Left ventricle myocardium inferior (tissue), 1 donor: ENCODE data around the gene SLC36A3. TPM values are rescaled to one million over a fixed set of nuclear protein-coding genes. Genes with fewer than 3 reads are reported as not detected.

Experiments
- DNase-seq: peaks from one replicate; pipeline ENCODE4 v3.0.0-alpha.2; 2020
- H3K27ac ChIP-seq: fragments of 200-600 bp; replicated peaks from 2 replicates; pipeline ENCODE4 v1.8.0; 2021
- H3K27me3 ChIP-seq: fragments of 200-600 bp; 2 replicates; pipeline ENCODE4 v1.8.0; 2021; ENCODE audit warnings: low read depth
- H3K36me3 ChIP-seq: fragments of 200-600 bp; 2 replicates; pipeline ENCODE4 v1.8.0; 2021
- H3K4me1 ChIP-seq: fragments of 200-600 bp; 2 replicates; pipeline ENCODE4 v1.8.0; 2021
- H3K4me3 ChIP-seq: fragments of 200-600 bp; 2 replicates; pipeline ENCODE4 v1.8.0; 2021; ENCODE audit warnings: mild to moderate bottlenecking, moderate library complexity
- H3K9me3 ChIP-seq: fragments of 200-600 bp; replicated peaks from 2 replicates; pipeline ENCODE4 v1.8.0; 2021
- CTCF ChIP-seq: fragments of 200-600 bp; IDR thresholded peaks from 2 replicates; pipeline ENCODE4 v1.8.0; 2021; ENCODE audit warnings: antibody characterized with exemption, mild to moderate bottlenecking, borderline replicate concordance
- intact Hi-C: fragments of 100-400 bp; cut with micrococcal nuclease; formaldehyde crosslinking; loops from one replicate; pipeline ENCODE4 v1.11.0; 2022
- total RNA-seq: library from RNA; stranded (reverse); fragmentation: NEBNext Ultra II Directional; extraction: Animal tissue kit (Norgen Biotek cat#: 25700); gene quantifications from one replicate; pipeline ENCODE4 v1.2.1, GENCODE V29; 2021
- donor health status: DM: no; HTN: yes; CAD: no; lungs with severe emphysema.

Gene SLC36A3
- total RNA-seq, 1 donor from 2014 or later: not detected

- Histone ChIP-seq H3K36me3 (no peaks in the 10 kb centered on the region), H3K4me1 (no peaks in the 10 kb centered on the region), H3K4me3 (no peak overlapping the region), H3K27me3 (peaks cover 25% of the 10 kb centered on the region), H3K27ac (no peak overlapping the region), H3K9me3 (no peaks in the 10 kb centered on the region)
- no peak for TF ChIP-seq CTCF
- intact Hi-C loops: no loop called here
- DNase-seq: no peak
Observed at GRCh38 chr5:151293624-151294023, 9.9 kb downstream of the SLC36A3 start.

- intact Hi-C loops: no loop called here
- H3K27ac ChIP-seq: no peak overlapping the region
- H3K4me3 ChIP-seq: no peak overlapping the region
- H3K4me1 ChIP-seq: no peaks in the 10 kb centered on the region
- no peak for TF ChIP-seq CTCF
- H3K9me3 ChIP-seq: no peaks in the 10 kb centered on the region
- peaks cover 5% of the 10 kb centered on the region for H3K27me3 ChIP-seq
- no peaks in the 10 kb centered on the region for H3K36me3 ChIP-seq
- DNase-seq: no peak
Observed at GRCh38 chr5:151288180-151288579, 15.4 kb downstream of the SLC36A3 start.

GRCh38 chr5:151286246-151286645 is 17.3 kb downstream of the SLC36A3 start:
- no peak for TF ChIP-seq CTCF
- H3K9me3 ChIP-seq: no peaks in the 10 kb centered on the region
- intact Hi-C loops: no loop called here
- H3K4me3 ChIP-seq: no peak overlapping the region
- no peaks in the 10 kb centered on the region for H3K4me1 ChIP-seq
- H3K36me3 ChIP-seq: no peaks in the 10 kb centered on the region
- no peak for DNase-seq
- H3K27ac ChIP-seq: no peak overlapping the region
- peaks cover 5% of the 10 kb centered on the region for H3K27me3 ChIP-seq

- DNase-seq: no peak
- H3K36me3 ChIP-seq: no peaks in the 10 kb centered on the region
- peaks cover 5% of the 10 kb centered on the region for H3K27me3 ChIP-seq
- H3K27ac ChIP-seq: no peak overlapping the region
- no peak overlapping the region for H3K4me3 ChIP-seq
- TF ChIP-seq CTCF: no peak
- H3K9me3 ChIP-seq: no peaks in the 10 kb centered on the region
- intact Hi-C loops: no loop called here
- no peaks in the 10 kb centered on the region for H3K4me1 ChIP-seq
Observed at GRCh38 chr5:151285683-151286082, 17.9 kb downstream of the SLC36A3 start.

GRCh38 chr5:151284392-151284967 is 19.1 kb downstream of the SLC36A3 start:
- intact Hi-C loops: no loop called here
- TF ChIP-seq CTCF: no peak
- H3K9me3 ChIP-seq: no peaks in the 10 kb centered on the region
- no peak overlapping the region for H3K4me3 ChIP-seq
- no peaks in the 10 kb centered on the region for H3K36me3 ChIP-seq
- no peak for DNase-seq
- H3K27me3 ChIP-seq: peaks cover 5% of the 10 kb centered on the region
- no peak overlapping the region for H3K27ac ChIP-seq
- H3K4me1 ChIP-seq: no peaks in the 10 kb centered on the region
